ENCODE results near the gene KCNH8.
A peak's percentile ranks its signal among the peaks of the same experiment; 100 is the strongest.

The KCNH8 gene

GRCh38 chr3:19543212-19543841 is 395.0 kb downstream of the KCNH8 start:
- Histone ChIP-seq H3K27ac (no peak overlapping the region), H3K9me3 (ENCODE audit: control insufficient read depth, low read length) (no peaks in the 10 kb centered on the region), H3K27me3 (ENCODE audit: control insufficient read depth, insufficient read depth, low read length) (no peaks in the 10 kb centered on the region), H2AFZ (no peak overlapping the region), H3K4me1 (no peaks in the 10 kb centered on the region), H3K4me2 (ENCODE audit: low read length) (no peak overlapping the region), H3K4me3 (ENCODE audit: low read depth, low read length) (no peak overlapping the region), H3K79me2 (no peaks in the 10 kb centered on the region), H3K36me3 (ENCODE audit: control insufficient read depth, insufficient read depth, low read length) (no peaks in the 10 kb centered on the region), H3K9ac (no peak overlapping the region)
- TF ChIP-seq CTCF (IDR thresholded peaks at IDR 0.05) = peak; percentile 53

- H3K27me3 ChIP-seq (ENCODE audit: control insufficient read depth, insufficient read depth, low read length) = no peaks in the 10 kb centered on the region
- H3K9ac ChIP-seq = no peak overlapping the region
- H3K27ac ChIP-seq = no peak overlapping the region
- H3K4me3 ChIP-seq (ENCODE audit: low read depth, low read length) = no peak overlapping the region
- H3K79me2 ChIP-seq = no peaks in the 10 kb centered on the region
- no peaks in the 10 kb centered on the region for H3K4me1 ChIP-seq
- H3K36me3 ChIP-seq (ENCODE audit: control insufficient read depth, insufficient read depth, low read length) = no peaks in the 10 kb centered on the region
- no peaks in the 10 kb centered on the region for H3K9me3 ChIP-seq (ENCODE audit: control insufficient read depth, low read length)
- H2AFZ ChIP-seq = no peak overlapping the region
- H3K4me2 ChIP-seq (ENCODE audit: low read length) = no peak overlapping the region
- TF ChIP-seq CTCF (IDR thresholded peaks at IDR 0.05) = no peak
Measured at GRCh38 chr3:19547665-19548464, 399.6 kb downstream of the KCNH8 start.

- no peak overlapping the region for H2AFZ ChIP-seq
- H3K4me2 ChIP-seq (ENCODE audit: low read length) = no peak overlapping the region
- H3K4me1 ChIP-seq = no peaks in the 10 kb centered on the region
- H3K4me3 ChIP-seq (ENCODE audit: low read depth, low read length) = no peak overlapping the region
- no peaks in the 10 kb centered on the region for H3K36me3 ChIP-seq (ENCODE audit: control insufficient read depth, insufficient read depth, low read length)
- no peaks in the 10 kb centered on the region for H3K9me3 ChIP-seq (ENCODE audit: control insufficient read depth, low read length)
- H3K27me3 ChIP-seq (ENCODE audit: control insufficient read depth, insufficient read depth, low read length) = no peaks in the 10 kb centered on the region
- no peak overlapping the region for H3K9ac ChIP-seq
- H3K79me2 ChIP-seq = no peaks in the 10 kb centered on the region
- H3K27ac ChIP-seq = no peak overlapping the region
- no peak for TF ChIP-seq CTCF (IDR thresholded peaks at IDR 0.05)
Measured at GRCh38 chr3:19559724-19560442, 411.6 kb downstream of the KCNH8 start.

GRCh38 chr3:19573644-19574043 is 425.3 kb downstream of the KCNH8 start:
- H3K9me3 ChIP-seq (ENCODE audit: control insufficient read depth, low read length) = no peaks in the 10 kb centered on the region
- H3K9ac ChIP-seq = no peak overlapping the region
- no peak overlapping the region for H3K4me3 ChIP-seq (ENCODE audit: low read depth, low read length)
- no peaks in the 10 kb centered on the region for H3K79me2 ChIP-seq
- H3K4me2 ChIP-seq (ENCODE audit: low read length) = no peak overlapping the region
- no peak for TF ChIP-seq CTCF (IDR thresholded peaks at IDR 0.05)
- no peaks in the 10 kb centered on the region for H3K36me3 ChIP-seq (ENCODE audit: control insufficient read depth, insufficient read depth, low read length)
- no peak overlapping the region for H3K27ac ChIP-seq
- no peaks in the 10 kb centered on the region for H3K27me3 ChIP-seq (ENCODE audit: control insufficient read depth, insufficient read depth, low read length)
- no peak overlapping the region for H2AFZ ChIP-seq
- no peaks in the 10 kb centered on the region for H3K4me1 ChIP-seq

Data from parathyroid adenoma (tissue), 2 donors.